Endodermal cell (in vitro differentiated cells): ENCODE measurements around the gene DCHS1. TPM values are rescaled to one million over a fixed set of nuclear protein-coding genes. Genes with fewer than 3 reads are reported as not detected.
"Not testable (repeated sequence)": the region's sequence is repeated elsewhere in the genome, so short reads cannot be mapped to it uniquely, and the experiment has no call there.

Experiments
- DNase-seq: peaks from one replicate; pipeline ENCODE4 v3.0.0-alpha.2; 2017
- H3K27ac ChIP-seq: 2 replicates; pipeline ENCODE4 v1.5.1; 2013; ENCODE audit warnings: mild to moderate bottlenecking, low read depth, low read length, moderate library complexity
- H3K27me3 ChIP-seq: 2 replicates; pipeline ENCODE4 v1.6.1; 2013; ENCODE audit warnings: mild to moderate bottlenecking, low read length, moderate library complexity; ENCODE audit not compliant: insufficient read depth, control insufficient read depth, poor library complexity, severe bottlenecking
- H3K36me3 ChIP-seq: 2 replicates; pipeline ENCODE4 v1.7.0; 2013; ENCODE audit warnings: mild to moderate bottlenecking, low read length, moderate library complexity; ENCODE audit not compliant: control insufficient read depth, insufficient read depth
- H3K4me1 ChIP-seq: one replicate; pipeline ENCODE4 v1.7.0; 2013; ENCODE audit warnings: low read length; ENCODE audit not compliant: control insufficient read depth, insufficient read depth
- H3K4me3 ChIP-seq: 2 replicates; pipeline ENCODE4 v1.5.1; 2013; ENCODE audit warnings: mild to moderate bottlenecking, low read length, moderate library complexity
- H3K9ac ChIP-seq: 2 replicates; pipeline ENCODE4 v1.6.1; 2013; ENCODE audit warnings: mild to moderate bottlenecking, low read length, moderate library complexity; ENCODE audit not compliant: poor library complexity, severe bottlenecking; ENCODE audit errors: extremely low read depth
- H3K9me3 ChIP-seq: 2 replicates; pipeline ENCODE4 v1.6.1; 2013; ENCODE audit warnings: mild to moderate bottlenecking, low read length, moderate library complexity; ENCODE audit not compliant: control insufficient read depth
- H3K27ac Mint-ChIP-seq: 2 replicates; pipeline ENCODE4 v1.8.0; 2020; ENCODE audit warnings: mixed read lengths
- H3K27me3 Mint-ChIP-seq: 2 replicates; pipeline ENCODE4 v1.8.0; 2021; ENCODE audit warnings: mild to moderate bottlenecking, mixed read lengths; ENCODE audit not compliant: insufficient read depth
- H3K36me3 Mint-ChIP-seq: 2 replicates; pipeline ENCODE4 v1.8.0; 2020; ENCODE audit warnings: low read depth, mixed read lengths
- H3K4me1 Mint-ChIP-seq: 2 replicates; pipeline ENCODE4 v1.8.0; 2020; ENCODE audit warnings: mixed read lengths
- H3K4me3 Mint-ChIP-seq: 2 replicates; pipeline ENCODE4 v1.8.0; 2020; ENCODE audit warnings: mild to moderate bottlenecking, moderate library complexity, mixed read lengths
- H3K9me3 Mint-ChIP-seq: 2 replicates; pipeline ENCODE4 v1.8.0; 2020; ENCODE audit warnings: mild to moderate bottlenecking, mixed read lengths
- WGBS, 2 experiments: methylation state at CpG; one replicate each; pipeline versions ENCODE4 v1.1.5 to v1.1.7; 2013; ENCODE audit warnings: missing lambda C conversion rate in 2 of 2, mixed read lengths in 1 of 2; ENCODE audit not compliant: insufficient coverage in 1 of 2, insufficient read length in 1 of 2; 5-methylcytosine and 5-hydroxymethylcytosine counted together
- long read RNA-seq, 4 experiments: library from polyadenylated mRNA in 2 of 4; library from RNA in 1 of 4; library from capped mRNA in 1 of 4; stranded (forward) in 3 of 4; unstranded in 1 of 4; transcript quantifications; one replicate each; pipeline ENCODE4 v2.0.0, GENCODE V29; 2020 to 2021; ENCODE audit warnings: inconsistent platforms in 1 of 4
- polyA plus RNA-seq, 2 experiments: library from polyadenylated mRNA; stranded (reverse); fragments of 50-300 nt; gene quantifications; one replicate each; pipeline ENCODE4 v1.2.3, GENCODE V29; 2013
- total RNA-seq, 2 donors: library from RNA; stranded (reverse); fragmentation: NEBNext Ultra II Directional in 1 of 2; extraction: Animal tissue kit (Norgen Biotek cat#: 25700) in 1 of 2; gene quantifications; 2 replicates in 1 of 2; 3 replicates in 1 of 2; pipeline ENCODE4 v1.2.1, GENCODE V29; 2021
- TF ChIP-seq, protein P1 (sequence below): fragments of 200-600 bp; sonication (generic); conservative IDR thresholded peaks from 2 replicates; pipeline ENCODE4 v1.5.0; 2021; ENCODE audit warnings: antibody characterized with exemption, mild to moderate bottlenecking

Gene DCHS1
- 10 to 100 TPM; 13.7 to 14.3 TPM for total RNA-seq
- 34.9 TPM for polyA plus RNA-seq (2013, experiment 1 of 2)
- polyA plus RNA-seq (2013, experiment 2 of 2) = 34.2 TPM
- long read RNA-seq, experiment 1, partial matches to known transcripts = 3 of 6 reads
- long read RNA-seq, experiment 1, other reads (novel, unspliced or antisense) = 3 of 6 reads
- long read RNA-seq, experiment 2, full-length matches to known transcripts = 2 of 28 reads
- long read RNA-seq, experiment 2, partial matches to known transcripts = 10 of 28 reads
- long read RNA-seq, experiment 2, other reads (novel, unspliced or antisense) = 16 of 28 reads
- long read RNA-seq, experiment 3, partial matches to known transcripts = 8 of 12 reads
- long read RNA-seq, experiment 3, other reads (novel, unspliced or antisense) = 4 of 12 reads
- long read RNA-seq, experiment 4 = 0 reads

DNA sequence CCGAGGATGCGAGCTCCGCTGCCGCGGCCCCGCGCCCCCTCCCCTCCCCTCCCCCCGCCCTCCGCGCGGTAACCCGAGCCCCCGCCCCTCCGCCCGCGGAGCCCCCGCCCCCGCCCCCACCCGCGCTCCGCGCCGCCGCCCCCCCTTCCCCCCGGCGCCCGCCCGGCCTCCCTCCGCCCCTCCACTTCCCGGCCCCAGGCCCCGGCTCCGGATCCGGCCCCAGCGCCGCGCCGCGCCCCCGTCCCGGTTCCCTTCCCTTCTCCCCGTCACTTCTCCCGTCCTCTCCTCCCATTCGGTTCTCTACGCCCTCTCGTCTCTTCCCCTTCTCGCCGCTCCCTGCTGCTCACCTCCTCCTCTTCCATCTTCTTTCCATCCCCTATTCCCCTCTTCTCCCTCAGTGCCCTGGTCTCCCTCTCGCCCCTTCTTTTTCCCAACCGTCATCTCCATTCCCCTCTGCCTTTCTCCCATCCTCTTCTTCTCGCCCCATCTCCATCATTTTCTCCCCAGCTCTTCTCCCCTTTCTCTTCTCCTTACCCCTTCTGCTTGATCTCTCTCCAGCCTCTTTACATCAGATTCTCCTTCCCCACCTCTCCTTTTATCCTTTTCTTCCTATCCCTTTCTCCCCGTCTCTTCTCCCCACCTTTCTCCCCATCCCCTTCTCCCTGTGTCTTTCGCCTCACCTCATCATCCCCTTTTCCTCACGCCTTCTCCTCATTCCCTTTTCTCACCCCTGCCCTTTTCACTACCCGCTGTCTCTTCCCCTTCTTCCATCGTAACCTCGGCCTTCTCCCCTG, at the start of gene DCHS1:
Gene DCHS1, minus strand, starts transcription at position 20 of the 794 bp plus-strand sequence. CDS start 14,196 bp downstream, outside the sequence.
- no peaks in the 10 kb centered on the region for H3K4me1 Mint-ChIP-seq
- Histone ChIP-seq H3K9ac (peak within 1 kb of the TSS; percentile 64), H3K36me3 (no peaks in the 10 kb centered on the region), H3K27ac (peak within 1 kb of the TSS; percentile 72), H3K4me1 (no peaks in the 10 kb centered on the region), H3K27me3 (peaks cover 17% of the 10 kb centered on the region), H3K9me3 (no peaks in the 10 kb centered on the region), H3K4me3 (peak within 1 kb of the TSS; percentile 87)
- peak within 1 kb of the TSS; percentile 60 for H3K4me3 Mint-ChIP-seq
- no peaks in the 10 kb centered on the region for H3K9me3 Mint-ChIP-seq
- peaks cover 19% of the 10 kb centered on the region for H3K27me3 Mint-ChIP-seq
- TF ChIP-seq, protein P1, sequence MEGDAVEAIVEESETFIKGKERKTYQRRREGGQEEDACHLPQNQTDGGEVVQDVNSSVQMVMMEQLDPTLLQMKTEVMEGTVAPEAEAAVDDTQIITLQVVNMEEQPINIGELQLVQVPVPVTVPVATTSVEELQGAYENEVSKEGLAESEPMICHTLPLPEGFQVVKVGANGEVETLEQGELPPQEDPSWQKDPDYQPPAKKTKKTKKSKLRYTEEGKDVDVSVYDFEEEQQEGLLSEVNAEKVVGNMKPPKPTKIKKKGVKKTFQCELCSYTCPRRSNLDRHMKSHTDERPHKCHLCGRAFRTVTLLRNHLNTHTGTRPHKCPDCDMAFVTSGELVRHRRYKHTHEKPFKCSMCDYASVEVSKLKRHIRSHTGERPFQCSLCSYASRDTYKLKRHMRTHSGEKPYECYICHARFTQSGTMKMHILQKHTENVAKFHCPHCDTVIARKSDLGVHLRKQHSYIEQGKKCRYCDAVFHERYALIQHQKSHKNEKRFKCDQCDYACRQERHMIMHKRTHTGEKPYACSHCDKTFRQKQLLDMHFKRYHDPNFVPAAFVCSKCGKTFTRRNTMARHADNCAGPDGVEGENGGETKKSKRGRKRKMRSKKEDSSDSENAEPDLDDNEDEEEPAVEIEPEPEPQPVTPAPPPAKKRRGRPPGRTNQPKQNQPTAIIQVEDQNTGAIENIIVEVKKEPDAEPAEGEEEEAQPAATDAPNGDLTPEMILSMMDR = no peak
- H3K27ac Mint-ChIP-seq = no peak within 1 kb of the TSS
- WGBS, 2 experiments = 4 to 7% methylated on average over 9 to 29 of the region's 56 CpGs
- no peaks in the 10 kb centered on the region for H3K36me3 Mint-ChIP-seq
- peak; percentile 77 for DNase-seq

DNA sequence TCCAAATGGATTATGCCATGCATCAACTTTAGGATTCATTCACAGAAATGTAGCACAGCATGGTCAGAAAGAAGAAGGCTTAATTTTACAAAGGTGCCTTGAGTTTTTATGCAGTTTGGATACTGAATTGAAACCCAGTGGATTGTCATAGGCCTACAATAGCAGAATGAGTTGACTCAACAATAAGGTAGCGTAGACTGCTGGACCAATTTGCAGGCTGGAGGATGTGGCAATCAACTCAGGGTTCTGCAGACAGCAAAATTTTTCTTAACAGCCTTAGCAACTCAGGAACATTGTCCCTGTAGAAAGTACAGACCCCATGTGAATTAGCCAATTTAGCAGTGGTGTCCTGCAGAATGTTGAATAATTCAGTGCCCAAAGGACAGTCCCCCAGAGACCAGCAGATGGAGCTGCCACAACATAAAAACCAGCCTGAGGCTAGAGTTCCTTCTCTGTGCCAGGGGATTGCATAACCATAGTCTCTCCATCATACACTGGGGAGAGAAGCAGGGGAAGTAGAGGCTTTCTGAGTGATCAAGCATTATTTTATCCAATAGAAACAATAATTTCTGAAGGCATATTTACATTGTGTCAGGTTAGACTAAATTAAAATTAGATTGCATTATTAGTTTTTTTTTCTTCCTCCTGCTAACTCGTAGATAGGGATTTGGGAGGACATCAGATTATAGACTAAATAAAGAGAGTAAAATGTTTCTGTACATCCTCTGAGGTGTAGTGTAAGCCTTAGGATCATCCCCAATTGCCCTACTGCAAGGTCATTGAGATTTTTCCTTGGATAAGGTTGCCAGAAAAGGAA, 47.8 kb upstream of the DCHS1 start:
- no peaks in the 10 kb centered on the region for H3K36me3 Mint-ChIP-seq
- Histone ChIP-seq H3K9me3 (no peaks in the 10 kb centered on the region), H3K36me3 (no peaks in the 10 kb centered on the region), H3K4me1 (no peaks in the 10 kb centered on the region), H3K27me3 (peaks cover 16% of the 10 kb centered on the region), H3K9ac (no peak overlapping the region), H3K4me3 (no peak overlapping the region), H3K27ac (no peak overlapping the region)
- no peak overlapping the region for H3K4me3 Mint-ChIP-seq
- TF ChIP-seq, protein P1 = peak; percentile 82
- WGBS, 2 experiments = 98 to 100% methylated on average over 1 to 2 of the region's 2 CpGs
- H3K27ac Mint-ChIP-seq = no peak overlapping the region
- no peaks in the 10 kb centered on the region for H3K9me3 Mint-ChIP-seq
- H3K27me3 Mint-ChIP-seq = no peaks in the 10 kb centered on the region
- H3K4me1 Mint-ChIP-seq = peaks cover 6% of the 10 kb centered on the region
- peak; percentile 81 for DNase-seq

DNA sequence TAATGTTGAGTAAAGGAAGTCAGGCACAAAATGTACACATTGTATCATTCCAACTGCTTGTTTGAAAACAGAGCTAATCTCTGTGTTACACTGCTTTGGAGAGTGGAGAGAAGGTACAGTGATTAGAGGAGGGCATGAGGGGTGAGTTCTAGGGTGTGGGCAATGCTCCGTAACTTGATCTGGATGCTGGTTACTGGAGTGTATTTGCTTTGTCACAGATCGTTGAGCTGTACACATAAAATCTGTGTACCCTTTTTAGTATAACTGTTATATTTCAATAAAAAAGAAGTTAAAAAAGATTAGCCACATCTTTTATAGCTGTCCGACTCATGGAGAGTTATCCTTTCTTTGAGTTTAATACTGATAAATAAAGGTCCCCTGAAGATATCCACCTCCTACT, 46.3 kb upstream of the DCHS1 start:
- H3K27me3 ChIP-seq = peaks cover 18% of the 10 kb centered on the region
- not testable (repeated sequence) for DNase-seq, H3K4me1 Mint-ChIP-seq, H3K9me3 Mint-ChIP-seq, H3K36me3 Mint-ChIP-seq, H3K4me3 ChIP-seq, H3K27ac Mint-ChIP-seq, H3K4me3 Mint-ChIP-seq, H3K36me3 ChIP-seq, H3K9me3 ChIP-seq, H3K4me1 ChIP-seq, H3K27me3 Mint-ChIP-seq, H3K9ac ChIP-seq, H3K27ac ChIP-seq
- 75% methylated on average over 1 of the region's 3 CpGs; no CpG with 5 or more reads in 1 of the 2 experiments for WGBS, 2 experiments
